ENCODE data around the gene BRICD5. TPM values are rescaled to one million over a fixed set of nuclear protein-coding genes. Genes with fewer than 3 reads are reported as not detected.

BRICD5 gene
- total and polyA plus RNA-seq, 2 of the 13 experiments (the other 11 are each of a cell fraction or from before 2014, with no cell fraction given): 1.6 to 5.8 TPM

DNA sequence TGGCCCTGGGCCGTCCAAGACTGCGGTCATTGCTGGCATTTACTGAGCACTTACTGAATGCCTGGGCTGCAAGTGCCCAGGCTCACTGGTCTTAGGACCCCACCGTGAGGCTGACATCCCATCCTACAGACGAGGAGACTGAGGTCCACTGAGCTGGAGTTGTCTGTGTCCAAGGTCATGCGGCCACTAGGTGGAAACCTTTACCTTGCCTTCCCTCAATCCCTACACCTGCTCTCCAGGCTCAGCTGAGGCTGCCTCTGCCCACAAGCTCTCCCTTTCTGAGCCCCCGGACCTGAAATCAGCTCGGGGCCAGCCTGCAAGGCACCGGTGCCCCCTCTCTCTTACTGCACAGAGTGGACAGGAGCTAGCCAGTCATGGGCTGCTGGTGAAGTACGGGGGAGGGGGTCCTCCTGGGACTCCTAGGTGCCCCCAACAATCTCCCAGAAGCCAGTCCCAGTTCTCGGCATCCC lies 15.8 kb downstream of the BRICD5 start (continued):
- TF ChIP-seq RELA (CRISPR knock-in tag; IDR thresholded peaks at IDR 0.05) (no peak), ZNF878 (CRISPR knock-in tag; IDR thresholded peaks at IDR 0.05) (no peak), BRCA1 (CRISPR knock-in tag; IDR thresholded peaks at IDR 0.05) (no peak), ZNF7 (CRISPR knock-in tag; IDR thresholded peaks at IDR 0.05) (no peak), FOXP1 (IDR thresholded peaks at IDR 0.05) (no peak), FOXP1 (CRISPR knock-in tag; IDR thresholded peaks at IDR 0.05) (no peak), ZEB1 (IDR thresholded peaks at IDR 0.05; ENCODE audit: insufficient replicate concordance, low read depth) (peak; percentile 21), ZNF329 (CRISPR knock-in tag; IDR thresholded peaks at IDR 0.05; ENCODE audit: low read depth) (no peak), ZNF432 (CRISPR knock-in tag; IDR thresholded peaks at IDR 0.05; ENCODE audit: borderline replicate concordance) (no peak), ZNF441 (CRISPR knock-in tag; IDR thresholded peaks at IDR 0.05; ENCODE audit: borderline replicate concordance) (no peak), PAF1 (CRISPR knock-in tag; IDR thresholded peaks at IDR 0.05) (no peak), TARDBP (CRISPR knock-in tag; IDR thresholded peaks at IDR 0.05) (peak; percentile 42; the same call in 1 of the 2 replicates), ZNF746 (CRISPR knock-in tag; IDR thresholded peaks at IDR 0.05) (no peak), ZFAT (CRISPR knock-in tag; conservative IDR thresholded peaks at IDR 0.05) (no peak), ZNF773 (CRISPR knock-in tag; IDR thresholded peaks at IDR 0.05; ENCODE audit: borderline replicate concordance) (no peak), ZNF10 (CRISPR knock-in tag; IDR thresholded peaks at IDR 0.05; ENCODE audit: borderline replicate concordance, low read depth) (no peak), HDAC1 (CRISPR knock-in tag; IDR thresholded peaks at IDR 0.05) (peak; percentile 27; the same call in 1 of the 2 replicates), ZNF816 (CRISPR knock-in tag; IDR thresholded peaks at IDR 0.05; ENCODE audit: borderline replicate concordance) (no peak), NR3C1 (CRISPR knock-in tag; IDR thresholded peaks at IDR 0.05) (no peak), ZNF17 (CRISPR knock-in tag; IDR thresholded peaks at IDR 0.05) (no peak)
- TF ChIP-seq, protein P1, sequence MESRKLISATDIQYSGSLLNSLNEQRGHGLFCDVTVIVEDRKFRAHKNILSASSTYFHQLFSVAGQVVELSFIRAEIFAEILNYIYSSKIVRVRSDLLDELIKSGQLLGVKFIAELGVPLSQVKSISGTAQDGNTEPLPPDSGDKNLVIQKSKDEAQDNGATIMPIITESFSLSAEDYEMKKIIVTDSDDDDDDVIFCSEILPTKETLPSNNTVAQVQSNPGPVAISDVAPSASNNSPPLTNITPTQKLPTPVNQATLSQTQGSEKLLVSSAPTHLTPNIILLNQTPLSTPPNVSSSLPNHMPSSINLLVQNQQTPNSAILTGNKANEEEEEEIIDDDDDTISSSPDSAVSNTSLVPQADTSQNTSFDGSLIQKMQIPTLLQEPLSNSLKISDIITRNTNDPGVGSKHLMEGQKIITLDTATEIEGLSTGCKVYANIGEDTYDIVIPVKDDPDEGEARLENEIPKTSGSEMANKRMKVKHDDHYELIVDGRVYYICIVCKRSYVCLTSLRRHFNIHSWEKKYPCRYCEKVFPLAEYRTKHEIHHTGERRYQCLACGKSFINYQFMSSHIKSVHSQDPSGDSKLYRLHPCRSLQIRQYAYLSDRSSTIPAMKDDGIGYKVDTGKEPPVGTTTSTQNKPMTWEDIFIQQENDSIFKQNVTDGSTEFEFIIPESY (CRISPR knock-in tag; IDR thresholded peaks at IDR 0.05): peak; percentile 41; the same call in 1 of the 2 replicates
- TF ChIP-seq, protein P2, sequence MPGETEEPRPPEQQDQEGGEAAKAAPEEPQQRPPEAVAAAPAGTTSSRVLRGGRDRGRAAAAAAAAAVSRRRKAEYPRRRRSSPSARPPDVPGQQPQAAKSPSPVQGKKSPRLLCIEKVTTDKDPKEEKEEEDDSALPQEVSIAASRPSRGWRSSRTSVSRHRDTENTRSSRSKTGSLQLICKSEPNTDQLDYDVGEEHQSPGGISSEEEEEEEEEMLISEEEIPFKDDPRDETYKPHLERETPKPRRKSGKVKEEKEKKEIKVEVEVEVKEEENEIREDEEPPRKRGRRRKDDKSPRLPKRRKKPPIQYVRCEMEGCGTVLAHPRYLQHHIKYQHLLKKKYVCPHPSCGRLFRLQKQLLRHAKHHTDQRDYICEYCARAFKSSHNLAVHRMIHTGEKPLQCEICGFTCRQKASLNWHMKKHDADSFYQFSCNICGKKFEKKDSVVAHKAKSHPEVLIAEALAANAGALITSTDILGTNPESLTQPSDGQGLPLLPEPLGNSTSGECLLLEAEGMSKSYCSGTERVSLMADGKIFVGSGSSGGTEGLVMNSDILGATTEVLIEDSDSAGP (CRISPR knock-in tag; IDR thresholded peaks at IDR 0.05; ENCODE audit: borderline replicate concordance): no peak
- TF ChIP-seq, protein P3, sequence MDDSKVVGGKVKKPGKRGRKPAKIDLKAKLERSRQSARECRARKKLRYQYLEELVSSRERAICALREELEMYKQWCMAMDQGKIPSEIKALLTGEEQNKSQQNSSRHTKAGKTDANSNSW (CRISPR knock-in tag; IDR thresholded peaks at IDR 0.05; ENCODE audit: borderline replicate concordance): no peak
- TF ChIP-seq, protein P4, sequence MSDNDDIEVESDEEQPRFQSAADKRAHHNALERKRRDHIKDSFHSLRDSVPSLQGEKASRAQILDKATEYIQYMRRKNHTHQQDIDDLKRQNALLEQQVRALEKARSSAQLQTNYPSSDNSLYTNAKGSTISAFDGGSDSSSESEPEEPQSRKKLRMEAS (IDR thresholded peaks at IDR 0.05): no peak
- TF ChIP-seq, protein P5, sequence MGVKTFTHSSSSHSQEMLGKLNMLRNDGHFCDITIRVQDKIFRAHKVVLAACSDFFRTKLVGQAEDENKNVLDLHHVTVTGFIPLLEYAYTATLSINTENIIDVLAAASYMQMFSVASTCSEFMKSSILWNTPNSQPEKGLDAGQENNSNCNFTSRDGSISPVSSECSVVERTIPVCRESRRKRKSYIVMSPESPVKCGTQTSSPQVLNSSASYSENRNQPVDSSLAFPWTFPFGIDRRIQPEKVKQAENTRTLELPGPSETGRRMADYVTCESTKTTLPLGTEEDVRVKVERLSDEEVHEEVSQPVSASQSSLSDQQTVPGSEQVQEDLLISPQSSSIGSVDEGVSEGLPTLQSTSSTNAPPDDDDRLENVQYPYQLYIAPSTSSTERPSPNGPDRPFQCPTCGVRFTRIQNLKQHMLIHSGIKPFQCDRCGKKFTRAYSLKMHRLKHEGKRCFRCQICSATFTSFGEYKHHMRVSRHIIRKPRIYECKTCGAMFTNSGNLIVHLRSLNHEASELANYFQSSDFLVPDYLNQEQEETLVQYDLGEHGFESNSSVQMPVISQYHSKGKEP (CRISPR knock-in tag; IDR thresholded peaks at IDR 0.05): no peak
- TF ChIP-seq, protein P6, sequence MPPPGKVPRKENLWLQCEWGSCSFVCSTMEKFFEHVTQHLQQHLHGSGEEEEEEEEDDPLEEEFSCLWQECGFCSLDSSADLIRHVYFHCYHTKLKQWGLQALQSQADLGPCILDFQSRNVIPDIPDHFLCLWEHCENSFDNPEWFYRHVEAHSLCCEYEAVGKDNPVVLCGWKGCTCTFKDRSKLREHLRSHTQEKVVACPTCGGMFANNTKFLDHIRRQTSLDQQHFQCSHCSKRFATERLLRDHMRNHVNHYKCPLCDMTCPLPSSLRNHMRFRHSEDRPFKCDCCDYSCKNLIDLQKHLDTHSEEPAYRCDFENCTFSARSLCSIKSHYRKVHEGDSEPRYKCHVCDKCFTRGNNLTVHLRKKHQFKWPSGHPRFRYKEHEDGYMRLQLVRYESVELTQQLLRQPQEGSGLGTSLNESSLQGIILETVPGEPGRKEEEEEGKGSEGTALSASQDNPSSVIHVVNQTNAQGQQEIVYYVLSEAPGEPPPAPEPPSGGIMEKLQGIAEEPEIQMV (CRISPR knock-in tag; IDR thresholded peaks at IDR 0.05; ENCODE audit: low read depth): 0 out of 2 replicates have a peak, but pooled peaks have one; percentile 45
